ENCODE results near the gene NME4.

GRCh38 chr16:368388-369158 lies 28.4 kb upstream of the NME4 start:
- TF ChIP-seq CTCF (conservative IDR thresholded peaks at IDR 0.05; ENCODE audit: low read length) (no peak), EZH2phosphoT487 (IDR thresholded peaks at IDR 0.05; ENCODE audit: borderline replicate concordance, low read depth, low read length) (no peak)

Measured in OCI-LY7 (cell line).